ENCODE results near the gene ZNF93.

DNA sequence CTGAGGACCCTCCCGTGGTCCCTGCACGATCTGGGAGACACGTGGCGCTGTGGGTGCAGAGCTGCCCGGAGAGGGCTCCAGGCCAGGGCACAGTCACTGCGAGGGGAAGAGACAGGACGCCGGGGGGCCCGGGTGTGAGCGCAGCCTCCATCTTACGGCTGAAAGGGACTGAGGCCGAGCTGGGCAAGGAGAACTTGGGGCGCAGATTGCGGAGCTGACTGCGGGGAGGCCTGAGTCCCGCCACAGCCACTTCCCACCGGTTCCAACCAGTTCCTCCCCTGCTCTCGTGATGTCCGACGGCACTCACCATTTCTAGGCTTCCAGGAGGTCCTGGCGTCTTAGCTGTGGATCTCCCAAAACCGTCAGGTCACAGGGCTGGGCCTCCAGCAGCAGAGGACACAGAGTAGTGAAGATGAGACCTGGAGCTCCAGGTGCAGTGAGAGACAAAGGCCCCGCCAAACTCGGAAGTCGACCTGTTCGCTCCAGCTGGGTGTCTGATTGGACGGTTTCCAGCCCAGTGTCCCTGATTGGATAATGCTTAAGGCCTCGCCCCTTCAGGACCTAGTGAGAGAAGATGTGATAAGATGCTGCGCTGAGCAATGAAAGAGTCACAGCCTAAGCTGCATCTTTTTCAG is 39.9 kb upstream of the ZNF93 start:
- TF ChIP-seq, protein P1, sequence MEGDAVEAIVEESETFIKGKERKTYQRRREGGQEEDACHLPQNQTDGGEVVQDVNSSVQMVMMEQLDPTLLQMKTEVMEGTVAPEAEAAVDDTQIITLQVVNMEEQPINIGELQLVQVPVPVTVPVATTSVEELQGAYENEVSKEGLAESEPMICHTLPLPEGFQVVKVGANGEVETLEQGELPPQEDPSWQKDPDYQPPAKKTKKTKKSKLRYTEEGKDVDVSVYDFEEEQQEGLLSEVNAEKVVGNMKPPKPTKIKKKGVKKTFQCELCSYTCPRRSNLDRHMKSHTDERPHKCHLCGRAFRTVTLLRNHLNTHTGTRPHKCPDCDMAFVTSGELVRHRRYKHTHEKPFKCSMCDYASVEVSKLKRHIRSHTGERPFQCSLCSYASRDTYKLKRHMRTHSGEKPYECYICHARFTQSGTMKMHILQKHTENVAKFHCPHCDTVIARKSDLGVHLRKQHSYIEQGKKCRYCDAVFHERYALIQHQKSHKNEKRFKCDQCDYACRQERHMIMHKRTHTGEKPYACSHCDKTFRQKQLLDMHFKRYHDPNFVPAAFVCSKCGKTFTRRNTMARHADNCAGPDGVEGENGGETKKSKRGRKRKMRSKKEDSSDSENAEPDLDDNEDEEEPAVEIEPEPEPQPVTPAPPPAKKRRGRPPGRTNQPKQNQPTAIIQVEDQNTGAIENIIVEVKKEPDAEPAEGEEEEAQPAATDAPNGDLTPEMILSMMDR (IDR thresholded peaks at IDR 0.05) = no peak
- TF ChIP-seq POLR2A (IDR thresholded peaks at IDR 0.05) = no peak

All from lower leg skin (tissue), 3 donors.